ENCODE results near the gene SMIM5.

Gene SMIM5

DNA sequence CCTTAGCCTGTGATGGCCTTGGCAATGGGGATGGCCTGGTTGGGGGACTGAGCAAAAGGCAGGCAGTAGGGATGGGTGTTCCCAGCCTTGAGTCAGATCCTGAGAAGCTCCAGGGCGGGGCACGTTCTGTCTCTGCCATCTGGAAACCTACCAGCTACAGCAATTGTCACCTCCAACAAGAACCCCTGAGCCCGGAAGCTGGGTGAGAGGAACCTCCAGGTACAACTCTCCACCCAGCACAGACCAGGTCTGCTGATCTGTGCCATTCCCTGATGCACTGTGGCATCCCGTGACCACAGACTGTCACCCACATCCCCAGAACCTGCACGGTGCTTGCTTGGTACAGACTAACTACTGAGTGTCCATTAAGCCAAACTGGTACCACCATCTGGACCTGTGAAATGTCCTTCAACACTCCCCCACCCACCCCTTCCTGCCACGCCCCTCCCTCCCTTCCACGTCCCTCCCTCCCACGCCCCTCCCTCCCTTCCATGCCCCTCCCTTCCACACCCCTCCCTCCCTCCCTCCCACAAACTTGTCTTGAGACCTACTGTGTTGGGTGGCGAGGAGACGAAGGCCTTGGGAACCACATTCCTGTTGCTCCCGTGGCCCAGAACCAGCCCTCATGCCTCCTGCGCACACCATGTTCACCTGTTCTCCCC lies 29.1 kb upstream of the SMIM5 start:
- no peak for DNase-seq

DNA sequence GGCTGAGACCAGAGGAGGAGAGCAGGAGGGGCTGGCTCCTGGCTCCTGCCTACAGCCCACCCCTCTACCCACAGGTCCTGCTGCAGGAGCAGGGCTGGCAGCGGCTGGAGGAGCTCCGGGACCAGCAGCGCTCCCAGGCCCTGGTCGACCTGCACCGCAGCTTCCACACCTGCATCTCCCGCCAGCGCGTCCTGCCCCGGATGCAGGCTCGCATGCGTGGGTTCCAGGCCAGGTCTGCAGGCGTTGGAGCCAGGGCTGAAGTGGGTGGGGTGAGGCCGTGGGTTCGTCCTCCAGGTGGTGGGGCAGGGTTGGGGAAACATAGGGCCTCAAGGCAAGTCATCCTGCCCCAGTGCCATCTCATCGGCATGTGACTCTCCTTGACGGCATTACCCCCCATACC lies 27.4 kb upstream of the SMIM5 start:
- DNase-seq: no peak

DNA sequence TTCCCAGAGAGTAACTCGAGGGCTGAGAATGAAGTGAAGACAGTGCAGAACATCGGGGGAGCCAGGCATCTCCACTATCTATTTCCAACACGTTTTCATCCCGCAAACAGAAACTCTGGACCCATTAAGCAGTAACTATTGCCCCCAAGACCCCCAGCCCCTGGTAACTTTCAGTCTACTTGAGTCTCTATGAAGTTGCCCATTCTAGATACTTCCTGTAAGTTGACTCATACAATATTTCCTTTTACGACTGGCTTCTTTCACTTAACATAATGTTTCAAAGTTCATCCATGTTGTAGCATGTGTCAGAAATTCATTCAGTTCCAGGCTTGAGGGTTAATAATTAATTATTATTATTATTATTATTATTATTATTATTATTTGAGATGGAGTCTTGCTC lies 26.1 kb upstream of the SMIM5 start:
- DNase-seq: no peak

DNA sequence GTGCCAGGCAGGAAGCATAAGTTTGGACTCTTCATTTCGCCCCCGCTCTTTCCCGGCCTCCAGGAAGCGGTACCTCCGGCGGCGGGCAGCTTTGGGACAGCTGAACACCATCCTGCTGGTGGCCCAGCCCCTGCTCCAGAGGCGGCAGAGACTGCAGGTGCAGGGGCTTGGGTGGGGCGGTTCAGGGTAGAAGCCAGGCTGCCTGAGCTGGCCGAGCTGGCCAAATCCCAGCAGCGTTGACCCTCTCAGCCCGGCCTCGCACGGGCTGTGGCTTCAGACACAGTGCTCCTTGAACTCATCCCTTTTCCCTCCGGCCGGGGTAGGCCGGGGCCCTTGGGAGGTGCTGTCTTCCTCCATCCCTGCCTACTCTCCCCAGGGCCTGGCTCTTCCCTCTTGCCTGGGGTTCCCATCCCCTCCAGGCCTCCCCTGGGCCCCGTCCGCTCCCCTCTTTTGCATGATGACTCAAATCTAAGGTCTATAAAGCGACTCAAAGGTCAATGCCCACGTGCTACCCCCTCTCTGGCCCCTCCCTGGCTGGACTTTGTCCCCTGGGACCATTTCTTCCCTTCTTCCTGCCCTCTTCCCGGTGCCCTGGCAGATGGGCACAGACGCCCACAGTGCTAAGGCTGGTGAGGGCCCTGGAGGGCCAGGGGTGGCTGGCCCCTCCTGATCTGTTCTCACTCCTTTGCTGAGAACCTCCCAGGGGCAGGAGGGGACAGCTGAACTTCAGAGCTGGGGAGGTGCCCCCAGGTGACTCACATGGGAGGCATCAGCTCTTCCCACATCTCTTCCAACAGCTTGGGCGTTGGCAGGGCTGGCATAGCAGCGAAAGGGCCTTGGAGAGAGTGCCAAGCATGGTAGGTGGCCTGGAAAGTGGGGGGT lies 22.9 kb upstream of the SMIM5 start:
- no peak for DNase-seq

DNA sequence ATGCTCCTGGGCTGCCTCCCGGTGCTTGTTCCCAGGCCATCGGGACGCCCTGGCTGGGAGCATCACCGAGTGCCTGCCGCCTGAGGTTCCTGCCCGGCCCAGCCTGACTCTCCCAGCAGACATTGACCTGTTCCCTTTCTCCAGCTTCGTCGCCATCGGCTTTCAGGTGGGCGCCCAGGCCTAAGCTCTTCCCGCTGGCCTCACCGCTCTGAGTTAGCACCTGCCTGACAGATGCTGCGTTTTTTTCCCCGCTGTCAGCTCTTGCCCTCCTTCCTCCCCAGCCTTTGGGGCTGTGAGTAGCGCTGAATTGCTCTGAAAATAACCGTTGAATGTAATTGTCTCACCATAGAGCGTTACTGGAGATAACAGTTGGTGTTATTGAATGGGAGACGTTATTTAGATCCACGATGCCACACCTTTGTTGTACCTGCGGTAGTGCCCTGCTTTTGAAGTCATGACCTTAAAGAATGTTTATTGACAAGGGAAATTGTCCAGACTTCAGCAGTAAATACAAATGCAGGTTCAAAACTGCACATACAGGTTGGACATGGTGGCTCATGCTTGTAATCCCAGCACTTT lies 21.3 kb upstream of the SMIM5 start:
- DNase-seq: no peak

DNA sequence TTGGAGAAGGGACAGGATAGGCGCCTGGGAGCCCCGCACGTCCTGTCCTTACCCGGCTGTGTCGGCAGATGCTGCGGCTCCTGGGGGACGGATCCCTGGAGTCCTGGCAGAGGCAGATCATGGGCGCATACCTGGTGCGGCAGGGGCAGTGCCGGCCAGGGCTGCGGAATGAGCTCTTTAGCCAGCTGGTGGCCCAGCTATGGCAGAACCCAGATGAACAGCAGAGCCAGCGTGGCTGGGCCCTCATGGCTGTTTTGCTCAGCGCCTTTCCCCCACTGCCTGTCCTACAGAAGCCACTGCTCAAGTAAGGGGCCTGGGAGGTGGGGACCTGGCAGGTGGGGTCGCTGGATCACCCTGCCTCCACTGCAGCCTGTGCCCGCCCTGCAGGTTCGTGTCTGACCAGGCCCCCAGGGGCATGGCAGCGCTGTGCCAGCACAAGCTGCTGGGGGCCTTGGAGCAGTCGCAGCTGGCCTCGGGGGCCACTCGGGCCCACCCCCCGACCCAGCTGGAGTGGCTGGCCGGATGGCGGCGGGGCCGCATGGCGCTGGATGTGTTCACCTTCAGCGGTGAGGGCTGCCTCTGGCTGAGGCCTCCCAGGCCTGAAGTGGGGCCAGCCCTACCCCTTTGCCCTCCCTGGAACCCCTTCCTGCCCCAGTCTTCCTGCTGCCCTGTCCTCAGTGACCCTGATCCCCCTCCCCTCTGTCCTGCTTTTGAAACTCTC lies 20.2 kb upstream of the SMIM5 start:
- DNase-seq: no peak

DNA sequence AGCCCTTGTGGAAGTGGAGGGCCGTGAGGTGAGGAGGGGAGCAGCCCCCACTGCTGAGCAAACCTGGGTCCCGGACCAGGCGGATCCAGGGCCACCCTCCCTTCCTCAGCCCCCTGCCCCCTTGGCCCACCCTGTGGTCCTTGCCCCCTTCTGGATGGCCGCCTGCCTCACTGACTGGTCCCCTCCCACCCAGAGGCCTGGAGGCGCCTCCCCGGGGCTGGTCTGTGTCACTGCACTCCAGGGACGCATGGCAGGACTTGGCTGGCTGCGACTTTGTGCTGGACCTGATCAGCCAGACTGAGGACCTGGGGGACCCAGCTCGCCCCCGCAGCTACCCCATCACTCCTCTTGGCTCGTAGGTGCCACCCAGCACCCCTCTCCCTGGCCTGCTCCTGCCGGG lies 19.2 kb upstream of the SMIM5 start:
- DNase-seq: no peak

DNA sequence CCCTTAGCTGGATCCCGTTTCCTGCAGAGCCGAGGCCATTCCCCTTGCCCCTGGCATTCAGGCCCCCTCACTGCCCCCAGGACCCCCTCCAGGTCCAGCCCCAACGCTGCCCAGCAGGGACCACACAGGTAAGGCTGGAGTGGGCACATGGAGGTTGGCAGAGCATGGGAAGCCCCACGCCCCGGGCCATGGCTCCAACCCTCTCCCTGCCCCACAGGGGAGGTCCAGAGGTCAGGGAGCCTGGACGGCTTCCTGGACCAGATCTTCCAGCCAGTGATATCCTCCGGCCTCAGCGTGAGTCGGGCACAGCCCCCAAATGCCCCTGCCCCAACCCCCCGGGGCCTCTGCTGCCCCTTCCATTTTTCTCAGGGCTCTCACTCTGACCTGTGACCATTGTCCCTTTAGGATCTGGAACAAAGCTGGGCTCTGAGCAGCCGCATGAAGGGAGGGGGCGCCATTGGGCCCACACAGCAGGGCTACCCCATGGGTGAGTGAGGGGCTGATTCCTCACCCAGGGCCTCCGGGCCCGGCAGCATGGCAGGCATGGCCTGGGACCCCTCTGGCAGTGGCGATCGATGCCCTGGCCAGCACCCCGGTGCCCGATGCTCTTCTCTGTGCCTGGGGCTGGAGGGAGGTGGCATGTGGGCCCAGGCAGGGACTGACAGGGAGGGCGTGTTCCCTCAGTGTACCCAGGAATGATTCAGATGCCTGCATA lies 18.5 kb upstream of the SMIM5 start:
- DNase-seq: no peak

DNA sequence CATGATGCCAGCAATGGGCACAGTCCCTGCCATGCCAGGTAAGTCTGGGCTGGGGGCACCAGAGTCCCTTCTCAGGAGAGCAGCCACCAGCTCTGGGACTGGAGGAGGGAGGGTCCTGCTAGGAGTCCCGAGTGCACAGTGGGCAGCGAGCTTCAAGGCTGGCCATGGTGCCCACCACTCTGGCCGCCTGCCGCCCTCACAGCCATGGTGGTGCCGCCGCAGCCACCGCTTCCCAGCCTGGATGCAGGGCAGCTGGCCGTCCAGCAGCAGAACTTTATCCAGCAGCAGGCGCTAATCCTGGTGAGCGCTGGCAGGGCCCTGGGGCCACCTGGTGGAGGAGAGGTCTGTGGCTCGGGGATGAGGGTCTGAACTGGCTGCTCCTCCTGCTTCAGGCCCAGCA lies 17.9 kb upstream of the SMIM5 start:
- DNase-seq: peak in 1 of 2 experiments; percentile 21

DNA sequence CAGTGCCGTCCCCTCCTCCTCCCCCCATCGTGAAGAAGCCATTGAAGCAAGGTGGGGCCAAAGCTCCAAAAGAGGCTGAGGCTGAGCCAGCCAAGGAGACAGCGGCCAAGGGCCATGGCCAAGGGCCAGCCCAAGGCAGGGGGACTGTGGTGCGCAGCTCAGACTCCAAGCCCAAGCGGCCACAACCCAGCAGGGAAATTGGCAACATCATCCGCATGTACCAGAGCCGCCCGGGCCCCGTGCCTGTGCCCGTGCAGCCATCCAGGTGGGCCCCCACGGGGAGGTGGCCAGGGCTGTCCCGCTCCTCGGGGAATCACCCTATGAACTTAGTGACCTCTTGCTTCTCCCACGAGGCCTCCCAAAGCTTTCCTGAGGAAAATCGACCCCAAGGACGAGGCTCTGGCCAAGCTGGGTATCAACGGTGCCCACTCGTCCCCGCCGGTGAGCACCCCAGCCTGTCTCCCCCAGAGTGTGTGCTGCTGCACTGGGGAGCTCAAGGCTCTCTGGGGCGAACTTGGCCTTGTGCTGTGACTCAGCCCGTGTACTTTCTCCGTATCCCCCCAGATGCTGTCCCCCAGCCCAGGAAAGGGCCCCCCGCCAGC lies 16.6 kb upstream of the SMIM5 start:
- DNase-seq: no peak

DNA sequence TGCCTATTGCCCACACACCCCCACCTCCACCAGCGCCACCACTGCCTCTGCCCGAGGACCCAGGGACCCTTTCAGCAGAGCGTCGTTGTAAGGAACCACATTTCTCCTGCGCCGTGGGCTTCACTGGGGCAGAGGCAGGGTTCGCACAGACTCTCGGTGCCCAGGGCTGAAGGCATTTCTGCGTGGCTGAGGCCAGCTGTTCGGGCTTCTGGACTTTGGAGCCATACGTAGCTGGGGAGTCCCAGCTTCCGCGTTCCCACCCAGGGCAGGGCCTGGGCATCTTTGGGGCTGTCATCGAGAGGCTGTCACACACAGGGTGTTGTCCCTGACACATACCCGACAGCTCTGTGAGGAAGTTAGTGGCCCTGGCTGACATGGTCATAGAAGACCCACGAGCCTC lies 16.0 kb upstream of the SMIM5 start:
- DNase-seq: no peak

DNA sequence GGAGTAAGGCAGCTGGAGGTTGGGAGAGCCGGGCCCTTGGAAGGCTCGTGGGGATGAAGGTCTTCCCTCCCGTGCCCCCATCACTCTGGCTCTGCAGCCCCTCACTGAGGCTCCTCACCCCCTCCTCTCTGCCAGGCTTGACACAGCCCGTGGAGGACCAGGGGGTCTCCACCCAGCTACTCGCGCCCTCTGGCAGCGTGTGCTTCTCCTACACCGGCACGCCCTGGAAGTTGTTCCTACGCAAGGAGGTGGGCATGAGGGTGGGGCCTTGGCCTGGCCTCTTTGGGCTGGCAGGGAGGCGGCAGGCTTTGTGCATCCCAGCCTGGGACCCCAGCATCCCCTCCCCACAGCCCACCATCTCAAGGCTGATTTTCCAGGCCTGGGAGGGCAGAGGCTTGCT lies 15.6 kb upstream of the SMIM5 start:
- no peak for DNase-seq

DNA sequence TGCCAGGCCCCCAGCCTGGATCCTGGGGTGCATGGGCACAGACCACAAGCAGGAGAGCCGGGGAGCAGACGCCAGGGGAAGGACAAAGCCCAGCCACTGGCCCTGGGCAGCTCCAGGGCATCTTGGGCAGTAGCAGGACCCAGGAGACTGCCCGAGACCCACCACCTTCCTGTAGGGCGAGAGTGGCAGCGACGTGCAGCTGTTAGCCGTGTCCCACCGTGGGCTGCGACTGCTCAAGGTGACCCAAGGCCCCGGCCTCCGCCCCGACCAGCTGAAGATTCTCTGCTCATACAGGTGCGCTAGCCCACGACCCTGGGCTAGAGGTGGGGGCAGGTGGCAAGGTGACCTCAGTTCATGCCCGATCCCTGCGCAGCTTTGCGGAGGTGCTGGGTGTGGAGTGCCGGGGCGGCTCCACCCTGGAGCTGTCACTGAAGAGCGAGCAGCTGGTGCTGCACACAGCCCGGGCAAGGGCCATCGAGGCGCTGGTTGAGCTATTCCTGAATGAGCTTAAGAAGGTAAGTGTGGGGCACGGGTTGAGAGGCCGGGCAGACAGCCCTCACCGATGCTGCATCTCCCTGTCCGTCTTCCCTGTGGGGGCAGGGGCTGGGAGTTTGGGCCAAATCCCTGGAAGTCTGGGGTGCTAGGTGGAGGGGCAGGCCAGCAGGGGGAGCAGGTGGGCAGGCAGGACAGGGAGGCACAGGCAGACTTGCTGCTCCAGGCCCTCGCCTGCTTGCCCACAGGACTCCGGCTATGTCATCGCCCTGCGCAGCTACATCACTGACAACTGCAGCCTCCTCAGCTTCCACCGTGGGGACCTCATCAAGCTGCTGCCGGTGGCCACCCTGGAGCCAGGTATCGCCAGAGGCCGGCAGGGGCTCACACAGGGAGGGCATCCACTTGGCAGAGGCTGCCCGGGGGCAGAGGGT lies 13.5 kb upstream of the SMIM5 start:
- DNase-seq: no peak

DNA sequence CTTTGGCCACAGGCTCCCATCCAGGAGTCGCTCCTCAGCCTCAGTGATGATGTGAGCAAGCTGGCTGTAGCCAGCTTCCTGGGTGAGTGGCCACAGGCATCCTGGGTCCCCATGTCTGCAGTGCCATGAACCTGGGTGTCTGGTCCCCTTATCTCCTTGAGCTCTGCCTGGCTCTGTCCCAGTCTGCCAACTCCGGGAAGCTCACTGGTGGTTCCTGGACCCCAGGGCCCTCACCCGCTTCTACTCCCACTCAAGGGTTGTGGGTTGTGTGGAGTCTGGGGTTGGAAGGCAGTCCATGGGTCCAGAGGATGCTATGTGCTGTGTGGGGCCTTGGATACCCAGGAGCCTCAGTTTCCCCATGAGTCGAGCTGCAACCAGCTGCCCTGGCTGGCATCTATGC lies 11.7 kb upstream of the SMIM5 start:
- DNase-seq: no peak

DNA sequence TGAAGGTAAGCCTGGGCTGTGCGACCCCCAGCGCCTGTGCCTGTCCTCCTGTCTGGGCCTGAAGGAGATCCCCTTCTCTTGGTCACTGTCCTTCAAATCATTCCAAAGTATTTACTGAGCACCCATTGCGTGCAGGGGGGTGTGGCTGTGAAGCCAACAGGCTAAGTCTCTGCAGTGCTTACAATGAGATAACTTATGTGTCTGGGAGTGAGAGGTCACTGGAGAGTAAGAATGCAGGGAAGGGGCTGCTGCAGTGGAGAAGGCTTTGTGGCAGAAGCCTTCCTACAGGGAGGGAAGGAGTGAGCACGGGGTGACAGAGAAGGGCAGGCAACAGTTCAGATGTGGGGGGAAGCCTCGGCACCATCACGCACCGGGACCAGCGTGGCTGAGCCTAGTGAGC lies 11.2 kb upstream of the SMIM5 start:
- no peak for DNase-seq

DNA sequence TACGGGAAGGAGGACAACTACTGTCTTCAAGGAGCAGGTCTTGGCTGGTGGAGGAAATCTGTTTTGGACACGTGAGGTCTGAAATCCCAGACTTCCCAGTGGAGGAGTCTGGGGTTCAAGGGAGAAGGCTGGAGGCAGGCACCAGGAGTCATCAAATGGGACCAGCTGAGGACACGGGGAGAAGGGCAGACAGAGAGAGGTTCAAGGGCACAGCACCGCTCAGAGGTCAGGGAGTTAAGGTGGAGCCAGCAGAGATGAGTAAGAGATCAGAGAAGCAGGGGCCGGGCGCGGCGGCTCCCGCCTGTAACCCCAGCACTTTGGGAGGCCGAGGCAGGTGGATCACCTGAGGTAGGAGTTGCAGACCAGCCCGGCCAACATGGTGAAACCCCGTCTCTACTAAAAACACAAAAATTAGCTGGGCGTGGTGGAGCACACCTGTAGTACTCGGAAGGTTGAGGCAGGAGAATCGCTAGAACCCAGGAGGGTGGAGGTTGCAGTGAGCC lies 10.4 kb upstream of the SMIM5 start:
- no peak for DNase-seq

DNA sequence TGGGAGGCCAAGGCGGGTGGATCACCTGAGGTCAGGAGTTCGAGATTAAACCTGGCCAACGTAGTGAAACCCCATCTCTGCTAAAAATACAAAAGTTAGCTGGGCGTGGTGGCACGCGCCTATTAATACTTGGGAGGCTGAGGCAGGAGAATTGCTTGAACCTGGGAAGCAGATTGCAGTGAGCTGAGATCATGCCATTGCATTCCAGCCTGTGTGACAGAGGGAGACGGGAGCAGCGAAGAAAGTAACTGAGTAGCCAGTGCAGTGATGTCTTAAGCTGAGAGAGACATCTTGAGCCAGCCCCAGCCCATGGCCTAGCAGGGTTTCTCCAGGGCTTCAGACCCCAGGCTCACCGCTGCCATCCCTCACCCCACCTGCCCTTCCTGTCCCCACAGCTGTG lies 9.8 kb upstream of the SMIM5 start:
- no peak for DNase-seq

DNA sequence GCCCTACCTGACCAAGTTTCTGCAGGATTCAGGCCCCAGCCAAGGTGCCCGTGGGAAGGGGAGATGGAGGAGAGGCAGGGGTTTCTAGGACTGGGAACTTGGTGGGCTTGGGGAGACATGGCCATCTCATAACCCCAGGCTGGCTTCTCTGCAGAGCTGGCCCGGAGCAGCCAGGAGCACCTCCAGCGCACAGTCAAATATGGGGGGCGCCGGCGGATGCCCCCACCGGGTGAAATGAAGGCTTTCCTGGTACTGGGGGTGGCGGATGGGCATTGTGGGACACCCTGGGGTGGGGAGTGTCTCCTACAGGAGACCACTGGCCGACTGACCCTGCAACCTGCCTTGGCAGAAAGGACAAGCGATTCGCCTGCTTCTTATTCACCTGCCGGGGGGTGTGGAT lies 9.2 kb upstream of the SMIM5 start:
- no peak for DNase-seq

DNA sequence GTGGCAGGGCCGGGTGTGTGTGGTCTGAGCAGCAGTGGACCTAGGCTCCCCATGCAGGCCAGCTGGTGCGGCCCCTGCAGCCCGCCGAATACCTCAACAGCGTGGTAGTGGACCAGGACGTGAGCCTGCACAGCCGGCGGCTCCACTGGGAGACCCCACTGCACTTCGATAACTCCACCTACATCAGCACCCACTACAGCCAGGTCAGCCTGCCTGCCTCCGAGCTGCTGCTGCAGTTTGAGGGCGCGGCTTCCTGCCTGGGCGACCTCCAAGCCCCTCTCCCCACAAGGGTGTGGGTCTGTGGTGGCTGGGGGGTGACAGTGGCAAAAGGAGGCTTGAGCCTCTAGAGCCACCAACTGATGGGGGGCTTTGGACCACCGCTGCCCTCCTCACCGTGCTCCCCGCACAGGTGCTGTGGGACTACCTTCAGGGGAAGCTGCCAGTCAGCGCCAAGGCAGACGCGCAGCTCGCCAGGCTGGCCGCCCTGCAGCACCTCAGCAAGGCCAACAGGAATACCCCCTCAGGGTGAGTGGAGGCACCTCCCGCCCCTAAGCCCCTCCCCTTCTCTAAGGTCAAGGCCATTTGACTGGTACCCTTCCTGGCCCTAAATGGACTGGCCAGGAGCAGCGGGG lies 8.4 kb upstream of the SMIM5 start:
- DNase-seq: no peak

DNA sequence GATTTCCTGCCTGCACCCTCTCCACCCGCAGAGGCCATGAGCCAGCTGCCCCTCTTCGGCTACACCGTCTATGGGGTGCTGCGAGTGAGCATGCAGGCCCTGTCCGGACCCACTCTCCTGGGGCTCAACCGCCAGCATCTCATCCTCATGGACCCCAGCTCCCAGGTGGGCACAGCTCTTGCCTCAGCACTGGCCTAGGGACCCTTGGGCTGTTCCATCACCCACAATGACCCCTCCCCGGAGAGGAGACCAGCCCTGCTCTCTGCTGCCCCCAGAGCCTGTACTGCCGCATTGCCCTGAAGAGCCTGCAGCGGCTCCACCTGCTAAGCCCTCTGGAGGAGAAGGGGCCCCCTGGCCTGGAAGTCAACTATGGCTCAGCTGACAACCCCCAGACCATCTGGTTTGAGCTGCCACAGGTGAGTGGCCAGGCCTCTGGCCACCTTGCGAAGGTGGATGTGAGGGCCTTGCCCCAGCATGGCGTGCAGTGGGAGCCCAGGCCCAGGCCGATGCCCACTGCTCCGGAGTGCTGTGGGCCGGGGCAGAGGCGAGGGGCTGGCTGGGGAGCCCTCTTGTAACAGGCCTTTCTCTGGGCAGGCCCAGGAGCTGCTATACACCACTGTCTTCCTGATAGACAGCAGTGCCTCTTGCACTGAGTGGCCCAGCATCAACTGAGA lies 7.3 kb upstream of the SMIM5 start:
- peak in 1 of 2 experiments; percentile 40 for DNase-seq

All from NCI-H1930 (cell line).